GM18867 (cell line): ENCODE measurements around the gene SLC38A3.

Experiments
- ATAC-seq: cut with Tn5 transposase; IDR thresholded peaks from one replicate; pipeline ENCODE4 v1.9.1; 2021; ENCODE audit warnings: mild to moderate bottlenecking, moderate library complexity; ENCODE audit not compliant: unreplicated experiment

Gene SLC38A3

GRCh38 chr3:50264383-50264963, 59.4 kb downstream of the SLC38A3 start:
- no peak for ATAC-seq

- no peak for ATAC-seq
Measured at GRCh38 chr3:50264964-50265485, 60.0 kb downstream of the SLC38A3 start.

- ATAC-seq: no peak
Measured at GRCh38 chr3:50265571-50265970, 60.5 kb downstream of the SLC38A3 start.

- ATAC-seq: no peak
Measured at GRCh38 chr3:50266017-50266416, 60.9 kb downstream of the SLC38A3 start.

GRCh38 chr3:50266836-50267235, 61.8 kb downstream of the SLC38A3 start:
- ATAC-seq: no peak

- no peak for ATAC-seq
Measured at GRCh38 chr3:50267280-50267913, 62.3 kb downstream of the SLC38A3 start.

- no peak for ATAC-seq
Measured at GRCh38 chr3:50268276-50268675, 63.2 kb downstream of the SLC38A3 start.

- no peak for ATAC-seq
Measured at GRCh38 chr3:50268703-50269451, 63.8 kb downstream of the SLC38A3 start, which contains the start of gene SEMA3B. SEMA3B (plus strand) TSS chr3:50269147; CDS start chr3:50269241, 94 bp downstream.

GRCh38 chr3:50269460-50269859, 64.4 kb downstream of the SLC38A3 start:
- no peak for ATAC-seq

- ATAC-seq: no peak
Measured at GRCh38 chr3:50269977-50270413, 64.9 kb downstream of the SLC38A3 start.

GRCh38 chr3:50270422-50271224, 65.6 kb downstream of the SLC38A3 start:
- ATAC-seq: no peak
